ENCODE measurements around the gene FOXO6.
A peak's percentile ranks its signal among the peaks of the same experiment; 100 is the strongest.

Gene FOXO6

GRCh38 chr1:41356752-41357151, 4.5 kb upstream of the FOXO6 start:
- ATAC-seq, result no peak

GRCh38 chr1:41357451-41358101, 3.7 kb upstream of the FOXO6 start:
- no peak for TF ChIP-seq ZNF565 (CRISPR knock-in tag; conservative IDR thresholded peaks at IDR 0.05; ENCODE audit: low read depth)
- TF ChIP-seq ISL1 (CRISPR knock-in tag; IDR thresholded peaks at IDR 0.05), result no peak
- no peak for TF ChIP-seq TCF4 (CRISPR knock-in tag; IDR thresholded peaks at IDR 0.05; ENCODE audit: borderline replicate concordance)
- TF ChIP-seq ZFP3 (CRISPR knock-in tag; IDR thresholded peaks at IDR 0.05), result no peak
- TF ChIP-seq ZNF8 (CRISPR knock-in tag; IDR thresholded peaks at IDR 0.05), result no peak
- TF ChIP-seq TSHZ2 (CRISPR knock-in tag; IDR thresholded peaks at IDR 0.05), result no peak
- no peak for TF ChIP-seq ZFP30 (CRISPR knock-in tag; IDR thresholded peaks at IDR 0.05)

More at GRCh38 chr1:41356752-41357151, 4.5 kb upstream of the FOXO6 start:
- TF ChIP-seq CSRNP3 (CRISPR knock-in tag; IDR thresholded peaks at IDR 0.05) (no peak), TSHZ2 (CRISPR knock-in tag; IDR thresholded peaks at IDR 0.05) (no peak), ZC3H10 (CRISPR knock-in tag; IDR thresholded peaks at IDR 0.05) (no peak), CREB5 (CRISPR knock-in tag; IDR thresholded peaks at IDR 0.05; ENCODE audit: low read depth) (no peak), CSDC2 (CRISPR knock-in tag; IDR thresholded peaks at IDR 0.05) (no peak)

GRCh38 chr1:41358131-41359021, 2.9 kb upstream of the FOXO6 start:
- ATAC-seq, result peak; percentile 5; the same call in 1 of the 3 replicates
- no peak for TF ChIP-seq TSHZ2 (CRISPR knock-in tag; IDR thresholded peaks at IDR 0.05)

More at GRCh38 chr1:41357451-41358101, 3.7 kb upstream of the FOXO6 start:
- ATAC-seq, result peak; percentile 3; the same call in 1 of the 3 replicates
